Thoracic aorta (tissue), 2 donors: ENCODE results near the gene APOE. TPM values are rescaled to one million over a fixed set of nuclear protein-coding genes. Genes with fewer than 3 reads are reported as not detected.

Experiments used
- ATAC-seq: fragments of 150-250 bp; one replicate; pipeline ENCODE4 v1.8.0; 2017; ENCODE audit warnings: low read depth; ENCODE audit not compliant: insufficient number of reproducible peaks, low FRiP score
- DNase-seq: peaks from one replicate; pipeline ENCODE4 v3.0.0-alpha.2; 2020; ENCODE audit warnings: low spot score
- H3K27ac ChIP-seq, 2 donors: fragments of 200-600 bp; sonication (generic); 1 replicate in 1 of 2; 2 replicates in 1 of 2; pipeline ENCODE4 v1.5.1; 2016; ENCODE audit warnings: mild to moderate bottlenecking in 2 of 2, moderate library complexity in 2 of 2
- H3K27me3 ChIP-seq: fragments of 200-600 bp; sonication (generic); replicated peaks from 2 replicates; pipeline ENCODE4 v1.6.0; 2016; ENCODE audit warnings: mild to moderate bottlenecking; ENCODE audit not compliant: insufficient read depth
- H3K36me3 ChIP-seq: fragments of 200-600 bp; sonication (generic); one replicate; pipeline ENCODE4 v1.5.1; 2016
- H3K4me1 ChIP-seq, 2 donors: fragments of 200-600 bp; sonication (generic); 1 replicate in 1 of 2; 2 replicates in 1 of 2; pipeline versions ENCODE4 v1.5.1 to v1.6.0; 2016; ENCODE audit warnings: low read depth in 2 of 2, mild to moderate bottlenecking in 1 of 2; ENCODE audit not compliant: control insufficient read depth in 1 of 2
- H3K4me3 ChIP-seq: fragments of 200-600 bp; sonication (generic); 2 replicates; pipeline ENCODE4 v1.5.1; 2016; ENCODE audit warnings: mild to moderate bottlenecking
- H3K9me3 ChIP-seq: fragments of 200-600 bp; sonication (generic); 2 replicates; pipeline ENCODE4 v1.5.1; 2016
- total RNA-seq, 2 donors: library from RNA; depleted of rRNA; stranded (reverse); fragments of >200 nt; gene quantifications; one replicate each; pipeline versions ENCODE4 v1.1.0 to v1.2.3, GENCODE V29; 2016
- TF ChIP-seq, protein P1 (sequence below): fragments of 200-600 bp; sonication (generic); IDR thresholded peaks from one replicate; pipeline ENCODE4 v1.5.1; 2019; ENCODE audit warnings: antibody characterized with exemption

Gene APOE
- total RNA-seq, 2 donors from 2014 or later: 111 to 333 TPM

GRCh38 chr19:44865196-44865767 is 40.3 kb upstream of the APOE start:
- Histone ChIP-seq H3K9me3 (no peaks in the 10 kb centered on the region), H3K4me3 (no peak overlapping the region), H3K36me3 (peaks cover 14% of the 10 kb centered on the region), H3K27me3 (no peaks in the 10 kb centered on the region), H3K27ac (no peak overlapping the region), H3K4me1 (no peaks in the 10 kb centered on the region)
- DNase-seq (no peak), ATAC-seq (no peak)
- TF ChIP-seq, protein P1, sequence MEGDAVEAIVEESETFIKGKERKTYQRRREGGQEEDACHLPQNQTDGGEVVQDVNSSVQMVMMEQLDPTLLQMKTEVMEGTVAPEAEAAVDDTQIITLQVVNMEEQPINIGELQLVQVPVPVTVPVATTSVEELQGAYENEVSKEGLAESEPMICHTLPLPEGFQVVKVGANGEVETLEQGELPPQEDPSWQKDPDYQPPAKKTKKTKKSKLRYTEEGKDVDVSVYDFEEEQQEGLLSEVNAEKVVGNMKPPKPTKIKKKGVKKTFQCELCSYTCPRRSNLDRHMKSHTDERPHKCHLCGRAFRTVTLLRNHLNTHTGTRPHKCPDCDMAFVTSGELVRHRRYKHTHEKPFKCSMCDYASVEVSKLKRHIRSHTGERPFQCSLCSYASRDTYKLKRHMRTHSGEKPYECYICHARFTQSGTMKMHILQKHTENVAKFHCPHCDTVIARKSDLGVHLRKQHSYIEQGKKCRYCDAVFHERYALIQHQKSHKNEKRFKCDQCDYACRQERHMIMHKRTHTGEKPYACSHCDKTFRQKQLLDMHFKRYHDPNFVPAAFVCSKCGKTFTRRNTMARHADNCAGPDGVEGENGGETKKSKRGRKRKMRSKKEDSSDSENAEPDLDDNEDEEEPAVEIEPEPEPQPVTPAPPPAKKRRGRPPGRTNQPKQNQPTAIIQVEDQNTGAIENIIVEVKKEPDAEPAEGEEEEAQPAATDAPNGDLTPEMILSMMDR: no peak

DNA sequence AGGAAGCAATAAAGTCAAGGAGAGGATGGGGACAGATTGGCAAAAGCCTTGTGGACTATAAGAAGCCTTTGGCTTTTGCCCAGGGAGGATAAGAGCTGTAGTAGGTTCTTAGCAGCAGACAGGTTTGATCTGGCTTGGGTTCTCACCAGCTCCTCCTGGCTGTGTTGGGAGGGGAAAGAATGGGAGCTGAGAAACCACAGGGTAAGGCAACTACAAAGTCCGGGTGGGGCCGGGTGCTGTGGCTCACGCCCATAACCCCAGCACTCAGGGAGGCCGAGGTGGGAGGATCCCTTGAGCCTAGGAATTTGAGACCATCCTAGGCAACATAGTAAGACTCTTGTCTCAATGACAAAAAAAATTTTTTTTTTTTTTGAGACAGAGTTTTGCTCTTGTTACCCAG is 38.9 kb upstream of the APOE start:
- ATAC-seq: no peak
- peaks cover 18% of the 10 kb centered on the region for H3K36me3 ChIP-seq
- TF ChIP-seq, protein P1: no peak
- no peak overlapping the region for H3K27ac ChIP-seq
- no peaks in the 10 kb centered on the region for H3K4me1 ChIP-seq
- no peak overlapping the region for H3K4me3 ChIP-seq
- no peak for DNase-seq
- H3K27me3 ChIP-seq: no peaks in the 10 kb centered on the region
- H3K9me3 ChIP-seq: no peaks in the 10 kb centered on the region

DNA sequence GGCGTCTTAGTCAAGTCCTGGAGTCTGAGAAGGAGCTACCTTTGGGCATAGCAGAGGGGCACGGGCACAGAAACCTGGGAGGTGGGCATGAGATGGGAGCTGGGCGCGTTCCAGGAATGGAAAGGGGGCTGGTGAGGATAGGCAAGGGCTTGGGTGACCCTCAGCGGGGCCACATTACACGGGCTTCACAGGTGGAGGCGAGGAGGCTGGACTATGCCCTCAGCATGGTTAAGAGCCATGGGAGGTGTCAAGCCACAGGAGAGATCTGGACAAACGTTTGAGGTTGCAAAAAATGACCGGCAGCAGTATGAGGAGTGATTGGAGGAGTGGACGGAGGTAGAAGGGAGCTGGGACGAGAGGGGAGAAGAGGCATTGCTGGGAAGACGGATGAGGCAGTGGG is 38.0 kb upstream of the APOE start:
- no peak overlapping the region for H3K27ac ChIP-seq
- H3K4me1 ChIP-seq: no peaks in the 10 kb centered on the region
- peaks cover 26% of the 10 kb centered on the region for H3K36me3 ChIP-seq
- H3K9me3 ChIP-seq: no peaks in the 10 kb centered on the region
- DNase-seq (no peak), ATAC-seq (no peak)
- TF ChIP-seq, protein P1: no peak
- no peaks in the 10 kb centered on the region for H3K27me3 ChIP-seq
- H3K4me3 ChIP-seq: no peak overlapping the region

GRCh38 chr19:44869733-44870470 is 35.7 kb upstream of the APOE start:
- Histone ChIP-seq H3K27me3 (no peaks in the 10 kb centered on the region), H3K4me1 (no peaks in the 10 kb centered on the region), H3K36me3 (peaks cover 46% of the 10 kb centered on the region), H3K27ac (no peak overlapping the region), H3K9me3 (no peaks in the 10 kb centered on the region), H3K4me3 (no peak overlapping the region)
- no peak for ATAC-seq
- DNase-seq: no peak
- TF ChIP-seq, protein P1: no peak

DNA sequence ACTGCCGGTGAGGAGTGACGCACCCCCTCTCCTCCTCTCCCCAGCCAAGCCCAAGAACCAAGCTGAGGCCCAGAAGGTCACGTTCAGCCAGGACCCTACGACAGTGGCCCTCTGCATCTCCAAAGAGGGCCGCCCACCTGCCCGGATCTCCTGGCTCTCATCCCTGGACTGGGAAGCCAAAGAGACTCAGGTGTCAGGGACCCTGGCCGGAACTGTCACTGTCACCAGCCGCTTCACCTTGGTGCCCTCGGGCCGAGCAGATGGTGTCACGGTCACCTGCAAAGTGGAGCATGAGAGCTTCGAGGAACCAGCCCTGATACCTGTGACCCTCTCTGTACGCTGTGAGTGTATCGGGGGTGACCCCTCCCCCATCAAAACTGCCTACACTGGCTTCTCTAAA is 33.8 kb upstream of the APOE start:
- peaks cover 50% of the 10 kb centered on the region for H3K36me3 ChIP-seq
- DNase-seq (no peak), ATAC-seq (no peak)
- no peaks in the 10 kb centered on the region for H3K4me1 ChIP-seq
- H3K27me3 ChIP-seq: no peaks in the 10 kb centered on the region
- H3K4me3 ChIP-seq: no peak overlapping the region
- no peaks in the 10 kb centered on the region for H3K9me3 ChIP-seq
- no peak overlapping the region for H3K27ac ChIP-seq
- TF ChIP-seq, protein P1: no peak
